Effector memory CD4-positive, alpha-beta T cell (primary cell): ENCODE results near the gene STIM1.
A peak's percentile ranks its signal among the peaks of the same experiment; 100 is the strongest.

Experiments
- DNase-seq, 3 donors: peaks; one replicate each; pipeline ENCODE4 v3.0.0-alpha.2; 2020
- H3K27ac ChIP-seq: 2 replicates; pipeline ENCODE4 v1.7.0; 2013; ENCODE audit warnings: mild to moderate bottlenecking, low read length, moderate library complexity; ENCODE audit not compliant: insufficient read depth, poor library complexity, severe bottlenecking
- H3K27me3 ChIP-seq: replicated peaks from 2 replicates; pipeline ENCODE4 v1.7.0; 2013; ENCODE audit warnings: mild to moderate bottlenecking, low read length; ENCODE audit not compliant: insufficient read depth, control insufficient read depth, poor library complexity, severe bottlenecking
- H3K36me3 ChIP-seq: 2 replicates; pipeline ENCODE4 v1.7.0; 2013; ENCODE audit warnings: mild to moderate bottlenecking, low read length, moderate library complexity; ENCODE audit not compliant: control insufficient read depth, insufficient read depth
- H3K4me1 ChIP-seq: 2 replicates; pipeline ENCODE4 v1.7.0; 2013; ENCODE audit warnings: low read length, mild to moderate bottlenecking; ENCODE audit not compliant: control insufficient read depth, insufficient read depth, poor library complexity, severe bottlenecking
- H3K4me3 ChIP-seq: 2 replicates; pipeline ENCODE4 v1.7.0; 2013; ENCODE audit warnings: low read length, low read depth, mild to moderate bottlenecking; ENCODE audit not compliant: insufficient read depth, poor library complexity, severe bottlenecking
- H3K9me3 ChIP-seq: 2 replicates; pipeline ENCODE4 v1.7.0; 2013; ENCODE audit warnings: mild to moderate bottlenecking, low read length, moderate library complexity; ENCODE audit not compliant: control insufficient read depth

Gene STIM1

GRCh38 chr11:4065601-4066377 lies 210.3 kb downstream of the STIM1 start:
- H3K4me1 ChIP-seq = peaks cover 39% of the 10 kb centered on the region
- H3K9me3 ChIP-seq = no peaks in the 10 kb centered on the region
- H3K27ac ChIP-seq = peak overlapping the region; percentile 28
- DNase-seq = no peak
- no peaks in the 10 kb centered on the region for H3K27me3 ChIP-seq
- peaks cover 8% of the 10 kb centered on the region for H3K36me3 ChIP-seq
- H3K4me3 ChIP-seq = no peak overlapping the region

GRCh38 chr11:4066910-4067309 lies 211.4 kb downstream of the STIM1 start:
- H3K27me3 ChIP-seq = no peaks in the 10 kb centered on the region
- DNase-seq = no peak
- no peak overlapping the region for H3K27ac ChIP-seq
- H3K4me3 ChIP-seq = no peak overlapping the region
- no peaks in the 10 kb centered on the region for H3K36me3 ChIP-seq
- H3K9me3 ChIP-seq = no peaks in the 10 kb centered on the region
- H3K4me1 ChIP-seq = peaks cover 39% of the 10 kb centered on the region

- H3K36me3 ChIP-seq = no peaks in the 10 kb centered on the region
- H3K4me1 ChIP-seq = peaks cover 39% of the 10 kb centered on the region
- no peak overlapping the region for H3K4me3 ChIP-seq
- H3K27me3 ChIP-seq = no peaks in the 10 kb centered on the region
- DNase-seq = no peak
- no peaks in the 10 kb centered on the region for H3K9me3 ChIP-seq
- H3K27ac ChIP-seq = no peak overlapping the region
These were observed 213.5 kb downstream of the STIM1 start for GRCh38 chr11:4068962-4069361.

- Histone ChIP-seq H3K27me3 (no peaks in the 10 kb centered on the region), H3K36me3 (no peaks in the 10 kb centered on the region), H3K9me3 (no peaks in the 10 kb centered on the region), H3K27ac (no peak overlapping the region), H3K4me3 (no peak overlapping the region), H3K4me1 (peaks cover 19% of the 10 kb centered on the region)
- no peak for DNase-seq
These were observed 215.9 kb downstream of the STIM1 start for GRCh38 chr11:4071325-4071724.

GRCh38 chr11:4071914-4072313 lies 216.4 kb downstream of the STIM1 start:
- Histone ChIP-seq H3K27ac (peak overlapping the region; percentile 0), H3K4me1 (peaks cover 16% of the 10 kb centered on the region), H3K27me3 (no peaks in the 10 kb centered on the region), H3K4me3 (no peak overlapping the region), H3K9me3 (no peaks in the 10 kb centered on the region), H3K36me3 (no peaks in the 10 kb centered on the region)
- DNase-seq = no peak

GRCh38 chr11:4072668-4073285 lies 217.3 kb downstream of the STIM1 start:
- no peaks in the 10 kb centered on the region for H3K9me3 ChIP-seq
- peaks cover 13% of the 10 kb centered on the region for H3K4me1 ChIP-seq
- peak in 2 of 3 donors; percentile 29 to 50 for DNase-seq
- no peak overlapping the region for H3K4me3 ChIP-seq
- peak overlapping the region; percentile 0 for H3K27ac ChIP-seq
- no peaks in the 10 kb centered on the region for H3K27me3 ChIP-seq
- no peaks in the 10 kb centered on the region for H3K36me3 ChIP-seq

GRCh38 chr11:4074266-4074665 lies 218.8 kb downstream of the STIM1 start:
- H3K27me3 ChIP-seq = no peaks in the 10 kb centered on the region
- DNase-seq = no peak
- H3K36me3 ChIP-seq = no peaks in the 10 kb centered on the region
- no peak overlapping the region for H3K4me3 ChIP-seq
- H3K9me3 ChIP-seq = no peaks in the 10 kb centered on the region
- peaks cover 2% of the 10 kb centered on the region for H3K4me1 ChIP-seq
- no peak overlapping the region for H3K27ac ChIP-seq

- Histone ChIP-seq H3K4me3 (no peak overlapping the region), H3K36me3 (peaks cover 10% of the 10 kb centered on the region)
These were observed 221.3 kb downstream of the STIM1 start for GRCh38 chr11:4076774-4077173.

GRCh38 chr11:4083198-4083597 lies 227.7 kb downstream of the STIM1 start:
- Histone ChIP-seq H3K27ac (no peak overlapping the region), H3K36me3 (peaks cover 54% of the 10 kb centered on the region), H3K4me3 (no peak overlapping the region), H3K9me3 (no peaks in the 10 kb centered on the region), H3K4me1 (peaks cover 11% of the 10 kb centered on the region), H3K27me3 (no peaks in the 10 kb centered on the region)
- DNase-seq = no peak

More at GRCh38 chr11:4076774-4077173, 221.3 kb downstream of the STIM1 start:
- Histone ChIP-seq H3K4me1 (peaks cover 2% of the 10 kb centered on the region), H3K27me3 (no peaks in the 10 kb centered on the region), H3K9me3 (no peaks in the 10 kb centered on the region), H3K27ac (no peak overlapping the region)
- no peak for DNase-seq

- H3K9me3 ChIP-seq = no peaks in the 10 kb centered on the region
- peaks cover 16% of the 10 kb centered on the region for H3K4me1 ChIP-seq
- H3K4me3 ChIP-seq = no peak overlapping the region
- no peak overlapping the region for H3K27ac ChIP-seq
- H3K36me3 ChIP-seq = peaks cover 54% of the 10 kb centered on the region
- no peak for DNase-seq
- H3K27me3 ChIP-seq = no peaks in the 10 kb centered on the region
These were observed 229.1 kb downstream of the STIM1 start for GRCh38 chr11:4084406-4085125.
